H7 (cell line): ENCODE results near the gene ERBB4. TPM values are rescaled to one million over a fixed set of nuclear protein-coding genes. Genes with fewer than 3 reads are reported as not detected.

Experiments used
- DNase-seq: peaks from one replicate; pipeline ENCODE4 v3.0.0; 2012
- H3K27me3 ChIP-seq: 2 replicates; pipeline ENCODE4 v1.6.0; 2011; ENCODE audit warnings: mild to moderate bottlenecking, low read length; ENCODE audit not compliant: control insufficient read depth, insufficient read depth
- H3K36me3 ChIP-seq: replicated peaks from 2 replicates; pipeline ENCODE4 v1.5.1; 2011; ENCODE audit warnings: low read length; ENCODE audit not compliant: control insufficient read depth, insufficient read depth
- H3K4me3 ChIP-seq: 2 replicates; pipeline ENCODE4 v1.5.1; 2011; ENCODE audit warnings: low read depth, mild to moderate bottlenecking, control low read depth, low read length, moderate library complexity; ENCODE audit not compliant: insufficient read depth
- total RNA-seq: library from RNA; depleted of rRNA; stranded (reverse); fragments of >200 nt; shearing (Covaris generic); gene quantifications from 2 replicates; pipeline ENCODE4 v1.2.3, GENCODE V29; 2014

ERBB4 gene
- total RNA-seq, 1 experiment from 2014 or later: 5.7 TPM

DNA sequence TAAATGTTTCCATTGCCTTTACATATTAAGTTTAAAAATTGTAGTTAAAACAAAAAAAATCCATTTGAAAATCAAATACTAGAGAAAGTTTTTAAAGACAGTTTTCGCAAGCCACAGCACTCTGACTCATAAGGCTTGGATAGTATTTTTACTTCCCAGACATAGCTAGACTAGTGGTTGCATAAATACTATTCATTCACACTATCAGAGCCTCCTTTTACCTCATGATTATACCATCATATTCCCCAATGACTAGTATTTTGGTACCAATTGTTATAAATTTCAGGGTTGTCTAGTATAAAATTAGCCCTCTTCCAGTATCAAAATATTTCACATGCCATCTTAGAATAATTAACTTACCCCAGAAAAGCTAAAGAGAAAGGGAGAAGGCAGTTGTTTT lies 393.5 kb downstream of the ERBB4 start:
- Histone ChIP-seq H3K4me3 (no peak overlapping the region), H3K27me3 (no peaks in the 10 kb centered on the region), H3K36me3 (no peaks in the 10 kb centered on the region)
- DNase-seq: no peak

DNA sequence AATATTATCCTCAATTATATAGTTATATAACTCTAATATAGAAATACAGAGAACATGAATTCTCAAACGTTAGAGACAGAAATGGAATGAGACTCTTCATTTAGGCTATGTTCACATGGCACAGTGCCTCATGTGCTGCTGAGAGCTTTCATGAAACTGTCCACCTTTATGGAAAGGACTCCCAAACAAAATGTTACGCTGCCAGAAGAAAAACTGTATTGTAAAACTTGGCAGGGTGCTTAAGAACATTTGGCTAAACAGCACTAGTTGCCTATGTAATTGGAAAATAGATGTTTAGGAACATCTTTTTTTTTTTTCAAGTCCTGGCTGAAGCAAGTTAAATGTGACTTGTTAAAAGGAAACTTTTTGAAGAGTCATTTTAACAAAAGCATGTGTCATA lies 396.0 kb downstream of the ERBB4 start:
- no peak for DNase-seq
- no peak overlapping the region for H3K4me3 ChIP-seq
- H3K36me3 ChIP-seq: no peaks in the 10 kb centered on the region
- no peaks in the 10 kb centered on the region for H3K27me3 ChIP-seq

DNA sequence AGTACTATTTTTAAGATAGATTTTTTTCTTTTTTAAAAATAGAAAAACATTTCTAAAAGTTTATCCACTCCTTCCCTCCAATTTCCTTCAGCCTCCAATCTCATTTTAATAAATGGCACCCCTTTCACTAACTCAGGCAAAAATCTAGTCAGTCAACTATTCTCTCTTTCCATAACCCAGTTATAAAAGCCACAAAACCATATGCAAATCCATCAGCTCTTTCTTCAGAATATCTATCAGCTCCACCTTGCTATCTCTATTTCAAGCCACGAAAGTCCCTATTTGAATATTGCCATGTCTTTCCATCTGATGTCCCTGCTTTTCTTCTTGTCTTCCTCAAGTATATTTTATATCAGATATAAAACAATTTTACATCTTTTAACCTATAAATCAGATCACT lies 397.1 kb downstream of the ERBB4 start:
- Histone ChIP-seq H3K36me3 (no peaks in the 10 kb centered on the region), H3K27me3 (no peaks in the 10 kb centered on the region), H3K4me3 (no peak overlapping the region)
- no peak for DNase-seq

DNA sequence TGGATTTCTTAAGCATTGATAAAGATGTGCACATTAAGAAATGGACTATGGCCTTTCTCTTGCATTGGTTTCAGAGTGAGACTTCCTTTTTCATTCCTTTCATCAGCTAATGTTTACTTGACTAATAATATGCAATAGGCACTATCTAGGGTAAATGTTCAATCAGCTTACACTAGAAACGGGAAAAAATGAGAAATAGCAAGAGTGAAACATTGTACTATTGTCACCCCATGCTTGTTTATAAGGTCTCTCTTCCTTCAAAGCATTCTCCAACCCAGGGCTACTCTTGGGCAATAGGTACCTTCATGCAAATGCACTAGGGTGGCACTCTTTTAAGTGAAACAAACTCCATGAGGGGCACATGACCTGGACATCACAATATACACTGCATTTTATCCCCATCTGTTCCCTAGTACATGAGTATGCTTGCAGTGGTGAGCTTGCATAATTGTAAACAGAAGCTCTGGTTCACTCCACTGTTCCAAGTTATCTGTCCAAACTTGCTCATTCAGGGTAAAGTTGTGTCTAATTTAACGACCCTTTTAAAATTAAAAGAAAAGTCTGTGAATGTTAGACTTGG lies 402.3 kb downstream of the ERBB4 start:
- no peaks in the 10 kb centered on the region for H3K27me3 ChIP-seq
- H3K36me3 ChIP-seq: no peaks in the 10 kb centered on the region
- no peak overlapping the region for H3K4me3 ChIP-seq
- no peak for DNase-seq

DNA sequence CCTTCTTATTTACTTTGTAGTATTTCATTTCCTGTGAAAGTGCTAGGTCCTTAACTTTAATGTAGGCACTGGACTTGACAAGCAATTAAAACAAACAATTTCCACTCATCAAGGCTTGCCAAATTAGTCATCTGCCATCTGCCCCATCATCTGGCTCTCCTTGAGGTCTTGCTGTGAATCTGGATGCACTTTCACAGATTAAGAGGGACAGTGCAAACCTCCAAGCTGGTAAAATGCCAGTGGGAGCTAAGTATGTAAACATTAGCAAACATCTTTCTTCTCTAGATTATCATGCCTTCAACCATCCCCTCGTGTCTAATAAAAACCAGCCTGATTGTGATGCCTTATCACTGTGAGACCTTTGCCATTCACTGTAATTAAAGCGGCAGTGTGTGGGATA lies 402.9 kb downstream of the ERBB4 start:
- H3K27me3 ChIP-seq: no peaks in the 10 kb centered on the region
- DNase-seq: no peak
- no peak overlapping the region for H3K4me3 ChIP-seq
- H3K36me3 ChIP-seq: no peaks in the 10 kb centered on the region

DNA sequence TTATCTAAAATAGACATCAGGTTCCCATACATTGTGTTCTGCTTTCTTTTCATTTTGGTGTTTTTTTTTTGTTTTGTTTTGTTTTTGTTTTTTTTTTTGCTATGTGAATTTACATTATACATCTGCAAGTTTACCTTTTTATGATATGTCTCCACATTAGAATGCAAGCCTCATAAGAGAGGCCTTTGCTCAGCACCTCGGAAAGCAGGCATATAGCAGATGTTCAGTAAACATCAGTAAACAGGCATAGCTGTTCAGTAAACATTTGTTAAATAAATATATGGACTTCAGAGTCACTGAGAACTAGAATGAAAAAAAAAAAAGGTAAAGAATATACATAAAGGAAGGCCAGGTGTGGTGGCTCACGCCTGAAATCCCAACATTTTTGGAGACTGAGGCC lies 405.3 kb downstream of the ERBB4 start:
- Histone ChIP-seq H3K4me3 (no peak overlapping the region), H3K27me3 (no peaks in the 10 kb centered on the region; the same call in 1 of the 2 replicates), H3K36me3 (no peaks in the 10 kb centered on the region)
- no peak for DNase-seq

DNA sequence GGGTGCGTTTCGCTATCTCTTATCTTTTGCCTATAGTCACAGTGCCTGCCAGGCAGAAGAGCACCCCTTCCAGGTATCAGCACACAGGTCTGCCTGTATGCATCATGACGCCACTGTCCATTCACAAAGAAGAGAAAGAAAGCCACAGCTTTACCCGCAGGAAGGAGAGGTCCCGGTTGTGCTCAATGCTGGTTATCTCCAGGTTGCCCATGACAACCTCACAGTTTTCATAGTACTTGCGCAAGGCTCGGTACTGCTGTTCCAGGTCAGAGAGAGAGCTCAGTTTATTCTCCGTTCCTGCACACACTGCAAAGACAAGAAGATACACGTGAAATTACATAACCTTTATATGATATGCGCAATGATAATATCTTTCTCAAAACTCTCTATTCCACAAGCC lies 414.0 kb downstream of the ERBB4 start:
- no peak for DNase-seq
- no peaks in the 10 kb centered on the region; the same call in 1 of the 2 replicates for H3K27me3 ChIP-seq
- H3K36me3 ChIP-seq: no peaks in the 10 kb centered on the region
- H3K4me3 ChIP-seq: no peak overlapping the region

DNA sequence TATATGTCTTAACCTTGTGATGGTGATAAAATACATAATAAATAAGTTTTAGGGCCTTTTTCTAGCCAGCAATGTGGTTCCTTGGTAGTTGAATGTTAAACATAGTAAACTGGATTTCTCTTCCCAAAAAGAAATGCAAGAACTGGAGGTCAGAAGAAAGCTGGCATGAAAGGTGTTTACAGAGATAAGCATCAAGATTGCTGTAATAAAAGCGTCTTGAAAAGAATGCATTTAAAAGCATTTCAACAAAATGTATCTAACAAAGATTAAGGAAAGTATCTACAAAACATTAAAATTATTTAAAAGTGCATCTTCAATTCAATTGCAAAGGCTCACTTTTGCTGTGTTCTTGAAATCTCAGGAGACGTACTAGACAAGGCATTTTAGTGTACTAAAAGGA lies 419.0 kb downstream of the ERBB4 start:
- no peak for DNase-seq
- no peaks in the 10 kb centered on the region for H3K27me3 ChIP-seq
- no peaks in the 10 kb centered on the region for H3K36me3 ChIP-seq
- no peak overlapping the region for H3K4me3 ChIP-seq

DNA sequence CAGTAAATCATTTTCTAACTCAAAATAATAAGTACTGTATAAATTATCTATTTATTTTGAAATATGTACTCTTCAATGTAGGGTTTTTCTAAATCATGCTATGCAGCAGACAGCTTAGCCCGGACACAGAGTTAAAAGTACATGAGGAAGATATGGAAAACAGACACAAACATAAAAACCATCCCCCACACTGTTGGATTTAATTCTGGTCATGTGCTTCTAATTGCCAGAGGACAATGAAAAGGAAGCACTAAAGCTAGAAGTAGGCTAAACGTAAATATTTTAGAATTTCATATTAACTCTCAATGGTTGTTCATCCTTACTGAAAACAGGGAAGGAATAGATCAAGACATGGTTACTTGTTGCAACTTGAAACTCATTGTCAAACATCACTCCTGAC lies 420.7 kb downstream of the ERBB4 start:
- no peak for DNase-seq
- no peaks in the 10 kb centered on the region for H3K27me3 ChIP-seq
- H3K36me3 ChIP-seq: no peaks in the 10 kb centered on the region
- no peak overlapping the region for H3K4me3 ChIP-seq

DNA sequence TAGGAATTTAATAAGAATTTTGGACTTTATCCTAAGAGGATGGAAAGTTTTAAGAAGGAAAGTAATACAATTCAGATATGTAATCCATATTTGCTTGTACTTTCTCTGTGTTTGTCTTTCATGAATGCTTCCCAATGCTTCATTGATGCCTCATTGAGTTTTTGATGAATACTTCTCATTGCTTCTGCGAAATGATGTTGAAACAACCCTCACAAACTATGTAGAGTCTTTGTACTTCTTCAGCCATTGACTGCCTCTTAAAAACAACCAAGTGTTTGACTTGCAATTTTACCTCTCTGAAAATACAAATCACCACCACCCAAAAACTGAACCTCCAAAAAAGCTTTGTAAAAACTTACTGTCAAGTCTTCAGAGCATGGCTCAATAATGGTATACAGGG lies 424.1 kb downstream of the ERBB4 start:
- Histone ChIP-seq H3K36me3 (no peaks in the 10 kb centered on the region), H3K4me3 (no peak overlapping the region), H3K27me3 (no peaks in the 10 kb centered on the region)
- no peak for DNase-seq

DNA sequence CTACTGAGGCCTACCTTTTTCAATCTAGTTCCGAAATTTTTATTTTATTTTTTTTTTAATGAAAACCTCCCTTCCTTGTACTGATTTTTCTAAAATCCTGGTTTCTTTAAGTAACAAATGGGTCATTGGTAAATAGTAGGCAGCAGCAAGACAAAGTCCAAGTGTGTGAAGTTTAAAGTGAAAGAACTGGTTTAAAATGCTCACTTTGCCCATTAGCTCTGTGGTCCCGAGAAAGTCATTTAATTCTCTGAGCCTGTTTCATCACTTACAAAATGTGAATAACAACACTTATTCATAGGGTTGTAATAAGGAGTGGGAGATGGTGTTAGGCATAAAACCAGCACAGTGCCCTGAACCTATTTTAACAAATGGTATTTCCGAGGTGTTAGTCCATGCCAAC lies 426.2 kb downstream of the ERBB4 start:
- Histone ChIP-seq H3K27me3 (no peaks in the 10 kb centered on the region), H3K36me3 (no peaks in the 10 kb centered on the region), H3K4me3 (no peak overlapping the region)
- no peak for DNase-seq

DNA sequence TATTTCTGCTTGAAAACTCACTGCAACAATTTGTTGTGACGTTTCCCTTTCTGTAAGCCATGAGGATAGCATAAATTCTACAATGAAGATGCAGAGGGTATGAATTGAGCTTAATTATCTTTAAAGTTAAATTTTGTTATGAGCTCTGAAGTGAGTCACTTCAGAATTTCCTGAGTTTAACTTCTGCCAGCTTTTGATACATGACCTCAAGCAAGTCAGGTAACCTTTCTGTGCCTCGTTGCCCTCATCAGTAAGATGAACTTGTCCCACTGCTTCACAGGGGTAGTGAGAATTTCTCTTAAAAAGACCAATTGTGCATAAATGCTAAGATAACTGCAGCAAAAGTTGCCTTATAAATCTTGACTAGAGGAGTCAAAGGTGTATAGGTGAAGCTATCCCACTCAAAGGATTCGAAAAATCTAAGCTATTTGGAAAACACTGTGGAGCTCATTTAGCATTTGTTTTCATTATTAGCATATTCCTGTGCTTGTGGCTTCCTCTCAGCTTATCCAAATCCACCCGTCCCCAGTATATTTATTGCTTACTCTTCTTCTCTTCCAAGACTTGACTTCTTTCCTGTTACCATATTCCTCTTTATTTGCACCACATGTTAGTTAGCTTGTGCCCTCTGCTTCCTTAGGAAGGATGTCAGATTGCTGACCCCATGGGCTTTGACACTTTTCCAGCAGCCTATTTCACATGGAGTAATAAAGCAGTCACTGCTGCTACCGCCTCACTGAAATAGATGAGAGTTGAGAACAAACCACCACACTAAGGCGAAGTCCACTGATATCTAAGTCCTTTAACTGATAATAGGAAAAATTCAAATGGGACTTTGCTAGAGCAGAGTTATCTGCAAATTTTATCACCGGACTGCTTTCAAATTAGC lies 428.6 kb downstream of the ERBB4 start:
- no peak for DNase-seq
- H3K4me3 ChIP-seq: no peak overlapping the region

DNA sequence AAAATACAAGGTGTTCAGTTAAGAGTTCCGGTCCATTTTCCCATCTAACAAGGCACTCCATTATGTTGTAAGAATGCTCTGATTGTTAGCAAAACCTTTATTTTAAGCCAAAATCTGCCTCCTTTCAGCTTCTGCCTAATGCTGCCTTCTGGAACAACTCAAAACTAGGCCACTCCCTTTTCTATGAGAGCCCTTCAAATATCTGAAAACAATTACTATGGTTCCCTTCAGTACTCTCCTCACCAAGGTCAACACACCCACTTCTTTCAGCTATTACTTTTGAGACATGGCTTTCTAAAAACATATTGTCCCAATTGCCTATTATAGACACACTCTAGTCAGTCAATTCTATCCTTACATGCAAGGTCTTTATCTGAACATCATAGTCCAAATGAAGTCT lies 429.4 kb downstream of the ERBB4 start:
- no peak for DNase-seq
- H3K27me3 ChIP-seq: no peaks in the 10 kb centered on the region
- no peaks in the 10 kb centered on the region for H3K36me3 ChIP-seq
- no peak overlapping the region for H3K4me3 ChIP-seq

More for the DNA sequence above, 428.6 kb downstream of the ERBB4 start:
- Histone ChIP-seq H3K27me3 (no peaks in the 10 kb centered on the region), H3K36me3 (no peaks in the 10 kb centered on the region)

DNA sequence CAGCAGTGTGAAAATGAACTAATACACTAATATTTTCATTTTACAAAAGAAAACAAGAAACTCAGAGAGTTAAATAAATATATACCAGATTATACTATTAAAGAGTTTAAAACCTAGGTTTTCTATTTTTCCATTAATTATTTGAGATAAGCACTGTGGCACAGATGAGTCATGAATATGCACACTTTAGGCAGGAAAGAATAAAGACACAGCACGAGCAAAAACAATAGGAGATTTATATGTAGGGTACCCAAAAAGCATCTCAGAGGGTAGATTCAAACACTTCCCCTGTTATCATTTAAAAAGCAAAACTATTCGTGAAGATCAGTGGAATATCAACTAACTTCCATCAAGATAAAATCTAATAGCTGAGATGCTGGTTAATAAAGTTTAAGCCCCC lies 430.6 kb downstream of the ERBB4 start:
- Histone ChIP-seq H3K36me3 (no peaks in the 10 kb centered on the region), H3K4me3 (no peak overlapping the region), H3K27me3 (no peaks in the 10 kb centered on the region)
- no peak for DNase-seq

DNA sequence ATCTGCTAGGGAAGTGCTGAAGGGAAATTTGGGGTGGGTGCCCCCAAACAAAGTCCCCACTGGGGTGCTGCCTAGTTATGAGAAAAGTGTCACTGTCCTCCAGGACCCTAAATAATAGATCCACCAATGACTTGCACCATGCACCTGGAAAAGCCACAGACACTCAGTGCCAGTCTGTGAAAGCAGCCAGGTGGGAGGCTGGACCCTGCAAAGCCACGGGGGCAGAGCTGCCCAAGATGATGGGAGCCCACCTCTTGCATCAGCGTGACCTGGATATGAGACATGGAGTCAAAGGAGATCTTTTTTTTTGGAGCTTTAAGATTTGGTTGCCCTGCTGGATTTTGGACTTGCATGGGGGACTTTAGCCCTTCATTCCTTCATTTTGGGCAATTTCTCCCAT lies 431.6 kb downstream of the ERBB4 start:
- no peaks in the 10 kb centered on the region for H3K36me3 ChIP-seq
- no peak overlapping the region for H3K4me3 ChIP-seq
- DNase-seq: no peak
- no peaks in the 10 kb centered on the region for H3K27me3 ChIP-seq
